HG03066 (cell line): Measurements from ENCODE around the gene CCDC6.

ENCODE experiments used
- ATAC-seq: cut with Tn5 transposase; IDR thresholded peaks from one replicate; pipeline ENCODE4 v1.9.1; 2021; ENCODE audit warnings: low read depth; ENCODE audit not compliant: unreplicated experiment

Gene CCDC6

GRCh38 chr10:59857049-59857448, 49.3 kb downstream of the CCDC6 start:
- no peak for ATAC-seq

GRCh38 chr10:59856104-59856503, 50.3 kb downstream of the CCDC6 start:
- ATAC-seq, result no peak

GRCh38 chr10:59854571-59854970, 51.8 kb downstream of the CCDC6 start:
- no peak for ATAC-seq

GRCh38 chr10:59852670-59853069, 53.7 kb downstream of the CCDC6 start:
- no peak for ATAC-seq

- ATAC-seq, result no peak
Measured at GRCh38 chr10:59851864-59852263, 54.5 kb downstream of the CCDC6 start.

GRCh38 chr10:59847888-59848287, 58.5 kb downstream of the CCDC6 start:
- no peak for ATAC-seq

GRCh38 chr10:59847326-59847725, 59.0 kb downstream of the CCDC6 start:
- ATAC-seq, result no peak

- no peak for ATAC-seq
Measured at GRCh38 chr10:59844436-59844835, 61.9 kb downstream of the CCDC6 start.

- no peak for ATAC-seq
Measured at GRCh38 chr10:59843748-59844147, 62.6 kb downstream of the CCDC6 start.

- ATAC-seq, result no peak
Measured at GRCh38 chr10:59839576-59839975, 66.8 kb downstream of the CCDC6 start.

GRCh38 chr10:59838085-59838789, 68.1 kb downstream of the CCDC6 start:
- ATAC-seq, result no peak

- ATAC-seq, result no peak
Measured at GRCh38 chr10:59833810-59834209, 72.5 kb downstream of the CCDC6 start.

- ATAC-seq, result no peak
Measured at GRCh38 chr10:59832506-59832905, 73.8 kb downstream of the CCDC6 start.

- ATAC-seq, result no peak
Measured at GRCh38 chr10:59831658-59832503, 74.5 kb downstream of the CCDC6 start.

- ATAC-seq, result no peak
Measured at GRCh38 chr10:59830601-59831259, 75.6 kb downstream of the CCDC6 start.

- peak; percentile 64 for ATAC-seq
Measured at GRCh38 chr10:59829601-59830000, 76.8 kb downstream of the CCDC6 start.

GRCh38 chr10:59829024-59829423, 77.3 kb downstream of the CCDC6 start:
- peak; percentile 47 for ATAC-seq

GRCh38 chr10:59825932-59826331, 80.4 kb downstream of the CCDC6 start:
- no peak for ATAC-seq

- ATAC-seq, result no peak
Measured at GRCh38 chr10:59823751-59824150, 82.6 kb downstream of the CCDC6 start.

- ATAC-seq, result no peak
Measured at GRCh38 chr10:59823111-59823510, 83.2 kb downstream of the CCDC6 start.

GRCh38 chr10:59820471-59820870, 85.9 kb downstream of the CCDC6 start:
- ATAC-seq, result no peak
